K562 (cell line): ENCODE data around the gene CCNI. TPM values are rescaled to one million over a fixed set of nuclear protein-coding genes. Genes with fewer than 3 reads are reported as not detected.

Source experiments
- ATAC-seq: fragments of 200-7000 bp; cut with Tn5 transposase; 3 replicates; pipeline ENCODE4 v1.9.1; 2020; ENCODE audit warnings: moderate library complexity
- BruUV-seq: library from RNA; stranded (reverse); fragments of 400-500 nt; replicated peaks from 2 replicates; lab custom pipeline; 2021; lab: Mats Ljungman, UMichigan
- CTCF ChIA-PET: fragments of 300-600 bp; formaldehyde crosslinking; extraction: SDS; loops from one replicate; lab custom pipeline; 2021; ENCODE audit warnings: low intra/inter-chr PET ratio; lab: Yijun Ruan, JAX
- POLR2A ChIA-PET: fragments of 300-600, 350-650 bp; sonication (Branson Sonifier 250); formaldehyde crosslinking; extraction: SDS; loops from one replicate; lab custom pipeline; 2021; ENCODE audit warnings: antibody characterized with exemption, inconsistent platforms; lab: Yijun Ruan, JAX
- DNase-seq, 4 experiments: peaks; one replicate each; pipeline versions ENCODE4 v3.0.0 to v3.0.0-alpha.2; 2011 to 2018; ENCODE audit warnings: low spot score in 3 of 4, mixed read lengths in 3 of 4; ENCODE audit errors: extremely low read depth in 1 of 4
- FAIRE-seq: peaks from 2 replicates; lab custom pipeline; 2011; peaks lifted over from hg19 to GRCh38; lab: Jason Lieb, UNC
- H2AFZ ChIP-seq: 2 replicates; pipeline ENCODE4 v1.6.0; 2011; ENCODE audit warnings: low read depth, low read length, control low read depth, inconsistent platforms
- H3K27ac ChIP-seq: fragments of 200-600 bp; 3 replicates; pipeline ENCODE4 v1.8.0; 2011; ENCODE audit warnings: low read depth, mild to moderate bottlenecking, control low read depth, inconsistent platforms, low read length, moderate library complexity, mixed read lengths; ENCODE audit errors: extremely low read depth
- H3K27me3 ChIP-seq, 2 experiments: fragments of 300-600 bp in 1 of 2; 2 replicates in 1 of 2; 3 replicates in 1 of 2; pipeline versions ENCODE4 v1.6.0 to v1.8.0; 2011; ENCODE audit warnings: inconsistent platforms in 2 of 2, low read length in 2 of 2, mild to moderate bottlenecking in 1 of 2, mixed read lengths in 1 of 2, moderate library complexity in 1 of 2; ENCODE audit not compliant: control insufficient read depth in 2 of 2, insufficient read depth in 2 of 2
- H3K36me3 ChIP-seq: fragments of 300-600 bp; 3 replicates; pipeline ENCODE4 v1.8.0; 2011; ENCODE audit warnings: mild to moderate bottlenecking, low read length, inconsistent platforms; ENCODE audit not compliant: control insufficient read depth, insufficient read depth
- H3K4me1 ChIP-seq, 2 experiments: fragments of 200-600 bp in 1 of 2; replicated peaks in 1 of 2; 2 replicates in 1 of 2; 3 replicates in 1 of 2; pipeline versions ENCODE4 v1.5.1 to v1.8.0; 2011; ENCODE audit warnings: inconsistent platforms in 2 of 2, low read length in 2 of 2, mild to moderate bottlenecking in 1 of 2, mixed read lengths in 1 of 2, moderate library complexity in 1 of 2; ENCODE audit not compliant: control insufficient read depth in 2 of 2, insufficient read depth in 2 of 2
- H3K4me2 ChIP-seq: 2 replicates; pipeline ENCODE4 v1.6.1; 2011; ENCODE audit warnings: low read length, control low read depth, inconsistent platforms, mixed read lengths; ENCODE audit not compliant: insufficient read depth
- H3K4me3 ChIP-seq: fragments of 200-600 bp; sonication (generic), shearing (Covaris generic); 2 replicates; pipeline ENCODE4 v1.5.1; 2016; ENCODE audit warnings: control low read depth, inconsistent platforms
- H3K79me2 ChIP-seq: fragments of 200-600 bp; 3 replicates; pipeline ENCODE4 v1.8.0; 2011; ENCODE audit warnings: low read length, inconsistent platforms; ENCODE audit not compliant: control insufficient read depth, insufficient read depth
- H3K9ac ChIP-seq, 2 experiments: 2 replicates each; pipeline versions ENCODE4 v1.6.0 to v1.6.1; 2011; ENCODE audit warnings: low read depth in 2 of 2, low read length in 2 of 2, control low read depth in 1 of 2, inconsistent platforms in 1 of 2, mild to moderate bottlenecking in 1 of 2, mixed read lengths in 1 of 2; ENCODE audit not compliant: insufficient read depth in 1 of 2
- H3K9me1 ChIP-seq: one replicate; pipeline ENCODE4 v1.6.0; 2011; ENCODE audit warnings: inconsistent platforms, mild to moderate bottlenecking, low read length, moderate library complexity; ENCODE audit not compliant: control insufficient read depth, insufficient read depth
- H3K9me3 ChIP-seq: replicated peaks from 2 replicates; pipeline ENCODE4 v1.5.1; 2011; ENCODE audit warnings: low read depth, low read length, inconsistent platforms; ENCODE audit not compliant: control insufficient read depth, insufficient read depth
- H4K20me1 ChIP-seq: replicated peaks from 2 replicates; pipeline ENCODE4 v1.6.1; 2011; ENCODE audit warnings: low read length, inconsistent platforms, mixed read lengths; ENCODE audit not compliant: control insufficient read depth, insufficient read depth
- HNRNPUL1 ChIP-seq: fragments of 200-400 bp; formaldehyde crosslinking; IDR thresholded peaks from 2 replicates; pipeline ENCODE4 v1.6.1; 2017; ENCODE audit warnings: low read length
- NFE2L1 ChIP-seq: fragments of 450-650 bp; IDR thresholded peaks from 2 replicates; pipeline ENCODE4 v1.6.1; 2016; ENCODE audit warnings: missing genetic modification characterization, low read depth, mild to moderate bottlenecking, missing compliant biosample characterization, moderate library complexity, borderline replicate concordance
- WGBS: fragments of 100-300 bp; shearing (Covaris generic); methylation state at CpG from one replicate; pipeline ENCODE4 v1.1.6; 2016; ENCODE audit warnings: low coverage, mixed read lengths; ENCODE audit not compliant: insufficient coverage; ENCODE audit errors: missing lambda C conversion rate; 5-methylcytosine and 5-hydroxymethylcytosine counted together
- in situ Hi-C: fragments of 300-500 bp; cut with MboI; formaldehyde crosslinking; loops from 4 replicates; pipeline ENCODE4 v1.15.0; 2018; ENCODE audit warnings: inconsistent platforms, mixed read lengths
- intact Hi-C: fragments of 100-400 bp; cut with micrococcal nuclease; formaldehyde crosslinking; loops from 2 replicates; pipeline ENCODE4 v1.14.2; 2022
- polyA plus RNA-seq, 8 experiments: library from polyadenylated mRNA; depleted of rRNA in 4 of 8; stranded (reverse) in 5 of 8; unstranded in 3 of 8; fragments of >200 nt; fragmentation: Nextera tagmentation in 2 of 8; fragmentation: Illumina TruSeq in 1 of 8; extraction: Ambion mirVana in 2 of 8; extraction: Trizol in 1 of 8; gene quantifications; 2 replicates each; pipeline versions ENCODE4 v1.2.1 to v1.2.3, GENCODE V29; 2011 to 2014; ENCODE audit warnings: inconsistent platforms in 1 of 8, missing spikeins in 1 of 8
- total RNA-seq, 7 experiments: library from RNA; depleted of rRNA in 6 of 7; stranded (reverse); fragments of >200 nt in 6 of 7; fragmentation: Illumina TruSeq in 2 of 7; extraction: Trizol in 2 of 7; gene quantifications; 2 replicates each; pipeline versions ENCODE4 v1.2.1 to v1.2.3, GENCODE V29; 2011 to 2021; ENCODE audit warnings: low replicate concordance in 1 of 7
- TF ChIP-seq, protein P1 (sequence below): fragments of 450-650 bp; IDR thresholded peaks from 2 replicates; pipeline ENCODE4 v1.7.1; 2018; ENCODE audit warnings: mild to moderate bottlenecking, low read depth; ENCODE audit not compliant: partially characterized antibody
- TF ChIP-seq, protein P2 (sequence below): sonication (generic); formaldehyde crosslinking; IDR thresholded peaks from 2 replicates; pipeline ENCODE4 v1.8.0; 2023; ENCODE audit warnings: mild to moderate bottlenecking, missing genetic modification reagents
- TF ChIP-seq, protein P3 (sequence below): fragments of 450-650 bp; formaldehyde crosslinking; IDR thresholded peaks from 2 replicates; pipeline ENCODE4 v1.4.0; 2022; ENCODE audit warnings: missing genetic modification characterization

Gene CCNI
- total and polyA plus RNA-seq, 9 of the 15 experiments (the other 6 are each of a cell fraction or from before 2014, with no cell fraction given): 43.3 to 159 (median 98.5) TPM

DNA sequence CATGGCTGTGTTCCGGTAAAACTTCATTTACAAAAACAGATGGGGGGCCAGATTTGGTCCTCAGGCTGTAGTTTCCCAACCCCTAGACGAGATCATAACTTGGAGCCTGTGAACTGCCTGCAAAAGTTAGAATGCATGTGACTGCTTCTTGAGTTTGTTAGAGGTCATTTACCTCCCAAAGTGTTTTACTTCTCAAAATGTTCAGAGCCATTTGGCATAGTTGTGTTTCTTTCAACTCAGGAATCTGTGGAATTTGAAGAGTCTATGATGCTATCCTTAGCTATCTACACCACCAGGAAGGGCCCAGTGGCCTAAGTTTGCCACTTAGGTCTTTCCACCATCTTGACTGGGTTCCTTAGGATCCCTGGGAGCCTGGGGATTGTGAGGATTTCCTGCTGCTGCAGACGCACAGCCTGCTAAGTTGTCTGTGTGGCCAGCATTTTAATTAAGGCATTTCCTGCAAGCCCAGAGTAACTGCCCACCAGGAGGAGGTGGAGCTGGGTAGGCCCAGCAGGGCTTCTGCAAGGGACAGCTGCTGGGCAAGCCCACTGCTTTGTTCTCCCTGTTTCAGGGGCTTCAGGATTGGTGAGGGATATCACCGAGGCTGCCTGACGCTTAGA lies 53.1 kb downstream of the CCNI start (continued):
- TF ChIP-seq, protein P1, sequence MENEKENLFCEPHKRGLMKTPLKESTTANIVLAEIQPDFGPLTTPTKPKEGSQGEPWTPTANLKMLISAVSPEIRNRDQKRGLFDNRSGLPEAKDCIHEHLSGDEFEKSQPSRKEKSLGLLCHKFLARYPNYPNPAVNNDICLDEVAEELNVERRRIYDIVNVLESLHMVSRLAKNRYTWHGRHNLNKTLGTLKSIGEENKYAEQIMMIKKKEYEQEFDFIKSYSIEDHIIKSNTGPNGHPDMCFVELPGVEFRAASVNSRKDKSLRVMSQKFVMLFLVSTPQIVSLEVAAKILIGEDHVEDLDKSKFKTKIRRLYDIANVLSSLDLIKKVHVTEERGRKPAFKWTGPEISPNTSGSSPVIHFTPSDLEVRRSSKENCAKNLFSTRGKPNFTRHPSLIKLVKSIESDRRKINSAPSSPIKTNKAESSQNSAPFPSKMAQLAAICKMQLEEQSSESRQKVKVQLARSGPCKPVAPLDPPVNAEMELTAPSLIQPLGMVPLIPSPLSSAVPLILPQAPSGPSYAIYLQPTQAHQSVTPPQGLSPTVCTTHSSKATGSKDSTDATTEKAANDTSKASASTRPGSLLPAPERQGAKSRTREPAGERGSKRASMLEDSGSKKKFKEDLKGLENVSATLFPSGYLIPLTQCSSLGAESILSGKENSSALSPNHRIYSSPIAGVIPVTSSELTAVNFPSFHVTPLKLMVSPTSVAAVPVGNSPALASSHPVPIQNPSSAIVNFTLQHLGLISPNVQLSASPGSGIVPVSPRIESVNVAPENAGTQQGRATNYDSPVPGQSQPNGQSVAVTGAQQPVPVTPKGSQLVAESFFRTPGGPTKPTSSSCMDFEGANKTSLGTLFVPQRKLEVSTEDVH: no peak
- TF ChIP-seq NFE2L1 (tag): no peak
- no peak for TF ChIP-seq HNRNPUL1

DNA sequence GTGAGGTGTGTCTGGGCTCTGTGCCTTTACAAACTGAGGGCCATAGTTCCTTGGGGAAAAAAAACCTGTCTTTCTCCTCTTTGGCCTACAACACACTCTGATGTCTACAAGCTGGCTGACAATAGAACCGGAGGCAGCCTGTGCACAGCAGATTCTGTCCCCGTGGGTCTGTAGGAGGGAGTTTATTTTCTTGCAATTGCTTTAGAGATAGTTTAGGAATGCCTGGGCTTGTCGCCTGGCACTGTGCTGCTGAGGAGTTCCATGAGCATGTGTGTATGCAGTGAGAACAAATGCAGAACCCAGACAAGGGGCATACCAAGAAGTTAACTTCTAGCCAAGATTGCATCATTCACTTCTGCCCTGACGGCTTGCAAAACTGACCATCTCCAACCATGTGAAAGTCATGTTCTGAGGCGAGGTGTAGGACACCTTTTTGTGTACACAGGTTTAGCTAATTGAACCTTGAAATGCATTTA lies 54.1 kb downstream of the CCNI start:
- Histone ChIP-seq H3K4me3 (no peak overlapping the region), H3K27ac (no peak overlapping the region), H3K9ac (no peak overlapping the region), H3K79me2 (no peaks in the 10 kb centered on the region), H4K20me1 (0 out of 2 replicates have a peak, but pooled peaks cover 3% of the 10 kb centered on the region), H3K4me1 (no peaks in the 10 kb centered on the region), H3K9me1 (peaks cover 4% of the 10 kb centered on the region), H3K36me3 (peaks cover 81% of the 10 kb centered on the region), H2AFZ (no peak overlapping the region), H3K27me3 (no peaks in the 10 kb centered on the region), H3K4me2 (no peak overlapping the region), H3K9me3 (no peaks in the 10 kb centered on the region)
- WGBS: 82% methylated on average over 5 of the region's 5 CpGs
- no TSS peak for BruUV-seq
- DNase-seq: no peak
- intact Hi-C loops: no loop called here
- CTCF ChIA-PET: no interaction called here
- in situ Hi-C loops: no loop called here
- no peak for ATAC-seq
- POLR2A ChIA-PET: no interaction called here
- no peak for FAIRE-seq
- TF ChIP-seq, protein P2, sequence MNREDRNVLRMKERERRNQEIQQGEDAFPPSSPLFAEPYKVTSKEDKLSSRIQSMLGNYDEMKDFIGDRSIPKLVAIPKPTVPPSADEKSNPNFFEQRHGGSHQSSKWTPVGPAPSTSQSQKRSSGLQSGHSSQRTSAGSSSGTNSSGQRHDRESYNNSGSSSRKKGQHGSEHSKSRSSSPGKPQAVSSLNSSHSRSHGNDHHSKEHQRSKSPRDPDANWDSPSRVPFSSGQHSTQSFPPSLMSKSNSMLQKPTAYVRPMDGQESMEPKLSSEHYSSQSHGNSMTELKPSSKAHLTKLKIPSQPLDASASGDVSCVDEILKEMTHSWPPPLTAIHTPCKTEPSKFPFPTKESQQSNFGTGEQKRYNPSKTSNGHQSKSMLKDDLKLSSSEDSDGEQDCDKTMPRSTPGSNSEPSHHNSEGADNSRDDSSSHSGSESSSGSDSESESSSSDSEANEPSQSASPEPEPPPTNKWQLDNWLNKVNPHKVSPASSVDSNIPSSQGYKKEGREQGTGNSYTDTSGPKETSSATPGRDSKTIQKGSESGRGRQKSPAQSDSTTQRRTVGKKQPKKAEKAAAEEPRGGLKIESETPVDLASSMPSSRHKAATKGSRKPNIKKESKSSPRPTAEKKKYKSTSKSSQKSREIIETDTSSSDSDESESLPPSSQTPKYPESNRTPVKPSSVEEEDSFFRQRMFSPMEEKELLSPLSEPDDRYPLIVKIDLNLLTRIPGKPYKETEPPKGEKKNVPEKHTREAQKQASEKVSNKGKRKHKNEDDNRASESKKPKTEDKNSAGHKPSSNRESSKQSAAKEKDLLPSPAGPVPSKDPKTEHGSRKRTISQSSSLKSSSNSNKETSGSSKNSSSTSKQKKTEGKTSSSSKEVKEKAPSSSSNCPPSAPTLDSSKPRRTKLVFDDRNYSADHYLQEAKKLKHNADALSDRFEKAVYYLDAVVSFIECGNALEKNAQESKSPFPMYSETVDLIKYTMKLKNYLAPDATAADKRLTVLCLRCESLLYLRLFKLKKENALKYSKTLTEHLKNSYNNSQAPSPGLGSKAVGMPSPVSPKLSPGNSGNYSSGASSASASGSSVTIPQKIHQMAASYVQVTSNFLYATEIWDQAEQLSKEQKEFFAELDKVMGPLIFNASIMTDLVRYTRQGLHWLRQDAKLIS (CRISPR knock-in tag): no peak
- TF ChIP-seq, protein P3, sequence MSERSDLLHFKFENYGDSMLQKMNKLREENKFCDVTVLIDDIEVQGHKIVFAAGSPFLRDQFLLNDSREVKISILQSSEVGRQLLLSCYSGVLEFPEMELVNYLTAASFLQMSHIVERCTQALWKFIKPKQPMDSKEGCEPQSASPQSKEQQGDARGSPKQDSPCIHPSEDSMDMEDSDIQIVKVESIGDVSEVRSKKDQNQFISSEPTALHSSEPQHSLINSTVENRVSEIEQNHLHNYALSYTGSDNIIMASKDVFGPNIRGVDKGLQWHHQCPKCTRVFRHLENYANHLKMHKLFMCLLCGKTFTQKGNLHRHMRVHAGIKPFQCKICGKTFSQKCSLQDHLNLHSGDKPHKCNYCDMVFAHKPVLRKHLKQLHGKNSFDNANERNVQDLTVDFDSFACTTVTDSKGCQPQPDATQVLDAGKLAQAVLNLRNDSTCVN: no peak
